T47D (cell line): Measurements from ENCODE around the gene TBC1D24.

Source experiments
- DNase-seq, 2 experiments: peaks; one replicate each; pipeline versions ENCODE4 v3.0.0 to v3.0.0-alpha.2; 2011 to 2012; ENCODE audit warnings: low read depth in 1 of 2, low spot score in 1 of 2
- JUND ChIP-seq: IDR thresholded peaks from 2 replicates; pipeline ENCODE4 v1.6.1; 2012; ENCODE audit warnings: low read depth
- in situ Hi-C: cut with HindIII; loops from 2 replicates; pipeline ENCODE4 v1.10.0; 2016; ENCODE audit warnings: low sequenced_read_pairs, low pct_unique_long_range_greater_than_20kb

TBC1D24 gene

DNA sequence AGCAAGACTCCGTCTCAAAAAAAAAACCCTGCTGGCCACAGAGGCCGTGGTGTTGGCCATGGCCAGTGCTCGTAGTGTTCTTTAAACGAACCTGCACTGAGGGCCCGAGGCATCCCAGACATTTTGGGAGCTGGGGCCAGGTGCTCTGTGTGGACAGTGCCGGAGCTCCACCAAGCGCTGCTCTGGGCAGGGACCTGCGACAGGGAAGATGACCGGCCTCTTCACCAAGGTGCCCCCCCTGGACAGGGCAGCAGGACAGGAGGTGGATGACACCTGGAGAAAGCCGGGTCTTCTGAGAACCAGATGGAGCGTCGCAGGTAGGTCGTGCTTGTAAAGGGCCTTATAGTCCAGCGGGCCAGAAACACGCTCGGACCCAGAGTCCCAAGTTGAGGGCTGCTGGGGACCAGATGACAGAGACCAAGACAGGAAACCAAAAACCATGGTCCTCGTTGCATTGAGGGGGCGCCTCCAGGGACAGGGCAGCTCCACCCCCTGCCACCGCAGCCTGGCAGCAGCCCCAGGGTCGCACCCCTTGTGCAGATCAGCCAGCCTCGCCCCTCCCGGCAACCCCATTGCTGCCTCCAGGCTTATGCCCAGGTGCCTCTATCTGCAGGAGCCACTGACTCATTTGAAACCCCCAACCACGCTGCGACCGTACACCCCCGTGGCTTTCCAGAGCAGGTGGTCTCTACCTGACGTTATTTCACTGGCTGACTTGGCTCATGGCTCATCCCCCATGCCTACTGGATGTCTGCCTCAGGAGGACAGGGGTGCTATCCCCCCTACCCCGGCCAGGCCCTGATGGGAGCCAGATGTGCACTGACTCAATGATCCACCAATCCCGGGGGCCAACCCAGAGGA is 8.0 kb upstream of the TBC1D24 start:
- no peak for DNase-seq
- in situ Hi-C loops: no loop called here
- no peak for TF ChIP-seq JUND

DNA sequence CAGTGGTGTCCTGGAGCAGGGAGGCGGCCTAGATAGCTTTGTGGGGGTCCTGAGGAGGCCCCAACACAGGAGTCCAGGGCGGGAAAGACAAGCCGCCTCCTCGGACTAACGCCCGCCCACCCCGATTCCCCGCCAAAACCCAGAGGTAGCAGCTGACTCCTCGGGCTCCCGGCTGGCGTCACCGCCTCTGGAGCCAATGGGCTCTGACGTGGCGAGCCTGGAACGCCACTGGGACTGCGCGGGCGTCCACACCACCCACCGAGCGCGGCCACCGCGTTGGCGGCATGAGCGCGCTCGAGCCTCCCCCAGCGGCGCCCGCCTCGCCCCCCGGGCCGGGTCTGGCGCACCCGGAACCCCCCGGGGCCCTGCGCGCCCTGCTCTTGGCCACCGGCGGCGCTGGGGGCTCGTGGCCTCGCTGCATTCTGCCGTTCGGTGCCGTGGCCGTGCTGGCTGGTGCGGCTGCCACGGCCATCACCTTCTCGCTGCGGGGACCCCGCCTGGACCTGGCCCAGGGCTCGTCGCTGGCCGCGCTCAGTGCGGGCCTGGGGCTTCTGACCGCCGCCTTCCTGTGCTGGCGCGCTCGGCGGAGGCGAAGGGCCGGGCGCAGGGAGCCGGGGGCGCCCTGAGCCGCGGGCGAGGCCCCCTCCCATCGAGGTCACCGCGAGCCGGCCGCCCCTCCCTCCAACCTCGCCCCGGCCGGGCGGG is 7.2 kb upstream of the TBC1D24 start:
- DNase-seq: peak; percentile 67 to 79
- TF ChIP-seq JUND: no peak
- in situ Hi-C loops: no loop called here

DNA sequence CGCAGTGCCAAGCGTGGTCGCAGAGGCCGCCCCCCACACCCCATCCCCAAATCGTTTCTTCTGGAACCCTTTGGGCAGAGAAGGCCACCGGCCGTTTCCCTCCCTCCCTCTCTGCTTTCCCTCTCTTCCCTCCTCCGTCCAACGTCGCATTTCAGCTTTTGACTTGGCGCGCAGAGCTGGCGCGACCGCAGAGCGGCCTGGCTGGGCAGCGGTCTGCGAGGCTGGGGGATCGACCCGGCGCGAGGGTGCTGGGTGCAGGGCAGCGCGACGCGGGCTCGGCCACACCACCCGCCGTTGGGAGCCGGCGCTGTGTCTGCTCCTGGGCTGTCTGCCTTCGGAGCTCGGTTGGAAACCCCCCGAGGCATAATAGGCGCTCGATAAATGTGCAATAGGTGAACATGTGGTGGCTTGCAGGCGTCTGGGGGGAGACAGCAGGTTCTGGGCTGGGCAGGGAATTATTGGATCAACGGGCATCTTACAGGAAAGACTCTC is 6.6 kb upstream of the TBC1D24 start:
- in situ Hi-C loops: no loop called here
- no peak for TF ChIP-seq JUND
- peak; percentile 38 to 52 for DNase-seq

DNA sequence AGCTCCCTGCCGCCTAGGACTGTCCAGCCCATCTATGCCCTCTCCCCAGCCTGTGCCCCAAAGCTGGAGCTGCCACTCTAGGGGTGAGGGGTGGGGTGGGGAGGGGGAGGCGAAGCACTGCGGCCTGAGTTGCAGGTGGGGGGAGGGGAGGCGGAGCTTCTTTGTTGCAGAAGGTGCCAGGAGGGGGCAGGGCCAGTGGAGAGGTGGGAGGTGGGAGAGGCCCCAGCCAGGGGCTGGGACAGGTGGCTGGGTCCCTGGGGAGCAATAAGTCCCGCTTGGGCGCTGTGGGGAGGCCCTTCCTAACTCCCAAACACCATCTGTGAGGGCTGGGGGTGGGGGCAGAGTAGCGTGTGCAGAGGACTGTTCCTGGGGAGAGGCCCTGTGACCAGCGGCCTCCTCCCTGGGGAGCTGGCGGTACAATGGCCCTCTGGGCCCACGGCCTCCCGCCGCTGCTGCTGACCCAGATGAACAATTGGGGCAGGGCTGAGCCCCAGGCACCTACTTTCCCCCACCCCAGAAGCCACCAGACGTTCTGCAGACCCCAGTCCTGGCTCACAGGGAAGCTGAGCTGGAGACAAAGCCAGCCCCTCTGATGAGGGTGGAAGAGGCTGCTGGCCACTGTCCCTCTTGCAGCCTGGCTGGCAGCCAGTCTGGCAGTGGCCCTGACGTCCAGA is 6.1 kb upstream of the TBC1D24 start:
- in situ Hi-C loops: no loop called here
- DNase-seq: no peak
- TF ChIP-seq JUND: no peak

DNA sequence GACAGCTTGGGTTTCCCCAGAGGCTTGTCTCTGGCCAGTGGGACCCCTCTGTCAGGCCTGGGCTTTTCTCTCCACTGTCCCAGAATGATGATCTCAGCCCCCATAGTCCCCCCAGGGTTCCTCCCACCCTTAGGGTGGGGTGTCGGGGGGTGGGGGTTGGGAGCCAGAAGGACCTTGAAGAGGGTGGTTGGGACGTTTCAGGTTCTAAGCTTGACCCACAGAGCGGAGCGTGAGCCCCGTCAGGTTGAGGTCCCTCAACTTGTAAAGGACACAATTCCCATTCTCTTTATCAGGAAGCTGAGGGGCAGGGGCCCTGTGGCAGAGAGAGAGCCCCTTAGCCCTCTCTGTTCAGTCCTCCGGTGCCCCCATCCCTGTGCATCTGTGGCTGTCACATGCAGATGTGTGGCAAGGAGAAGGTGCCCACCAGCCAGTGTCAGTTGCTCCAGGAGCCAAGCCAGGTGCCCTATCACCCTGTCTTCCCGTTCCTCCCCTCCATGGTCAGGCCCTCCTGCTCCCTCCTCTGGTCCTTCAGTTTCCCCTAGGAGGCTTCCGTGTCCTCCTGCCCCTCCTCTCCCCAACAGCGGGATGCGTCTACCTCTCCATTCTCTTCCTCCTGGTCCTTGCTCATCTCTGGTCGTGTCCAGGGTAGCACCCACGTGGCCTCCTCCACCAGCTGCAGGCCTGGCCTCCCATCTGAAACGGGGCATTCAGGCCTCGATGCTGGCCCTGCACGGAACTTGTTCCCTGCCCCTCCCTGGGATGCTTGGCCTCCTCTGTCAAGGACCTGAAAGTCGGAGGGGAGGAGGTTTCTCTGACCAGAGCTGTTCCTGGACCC is 5.3 kb upstream of the TBC1D24 start:
- no peak for DNase-seq
- in situ Hi-C loops: no loop called here
- no peak for TF ChIP-seq JUND

DNA sequence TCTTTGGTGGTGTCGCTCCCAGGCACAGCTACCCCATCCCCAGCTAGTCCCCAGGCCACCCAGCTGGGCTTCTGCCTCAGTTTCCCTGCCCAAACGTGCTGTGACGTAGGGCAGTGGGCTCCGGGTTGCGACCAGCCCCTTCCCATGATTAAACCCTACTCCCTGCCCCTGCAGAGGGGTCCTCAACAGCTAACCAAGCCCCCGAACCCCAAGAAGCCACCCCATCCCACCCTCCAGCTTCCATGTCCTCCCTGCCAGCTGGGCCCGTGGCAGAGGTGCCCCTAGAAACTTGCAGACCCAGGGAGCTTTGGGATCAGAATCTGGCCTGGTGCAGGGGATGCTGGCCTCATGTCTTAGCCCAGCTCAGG is 4.7 kb upstream of the TBC1D24 start:
- TF ChIP-seq JUND: no peak
- no peak for DNase-seq
- in situ Hi-C loops: no loop called here

DNA sequence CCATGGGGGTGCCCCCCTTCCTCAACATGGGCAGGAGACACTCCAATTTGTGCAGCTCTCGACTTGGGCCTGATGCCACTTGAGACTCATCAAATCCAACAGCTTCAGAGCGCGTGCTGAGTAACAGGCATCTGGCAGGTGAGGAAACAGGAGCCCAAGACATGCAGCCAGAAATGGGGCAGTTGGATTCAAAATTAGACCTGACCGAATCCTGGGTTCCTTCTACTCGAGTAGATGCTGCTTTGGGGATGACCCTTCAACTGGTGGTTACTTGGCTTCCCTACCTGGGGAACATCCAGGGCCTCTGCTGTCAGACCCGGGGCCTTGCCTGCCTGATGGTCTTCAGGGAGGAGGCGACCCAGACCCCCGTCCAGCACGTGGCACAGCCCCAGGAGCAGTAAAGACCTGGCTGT is 4.3 kb upstream of the TBC1D24 start:
- in situ Hi-C loops: no loop called here
- no peak for TF ChIP-seq JUND

DNA sequence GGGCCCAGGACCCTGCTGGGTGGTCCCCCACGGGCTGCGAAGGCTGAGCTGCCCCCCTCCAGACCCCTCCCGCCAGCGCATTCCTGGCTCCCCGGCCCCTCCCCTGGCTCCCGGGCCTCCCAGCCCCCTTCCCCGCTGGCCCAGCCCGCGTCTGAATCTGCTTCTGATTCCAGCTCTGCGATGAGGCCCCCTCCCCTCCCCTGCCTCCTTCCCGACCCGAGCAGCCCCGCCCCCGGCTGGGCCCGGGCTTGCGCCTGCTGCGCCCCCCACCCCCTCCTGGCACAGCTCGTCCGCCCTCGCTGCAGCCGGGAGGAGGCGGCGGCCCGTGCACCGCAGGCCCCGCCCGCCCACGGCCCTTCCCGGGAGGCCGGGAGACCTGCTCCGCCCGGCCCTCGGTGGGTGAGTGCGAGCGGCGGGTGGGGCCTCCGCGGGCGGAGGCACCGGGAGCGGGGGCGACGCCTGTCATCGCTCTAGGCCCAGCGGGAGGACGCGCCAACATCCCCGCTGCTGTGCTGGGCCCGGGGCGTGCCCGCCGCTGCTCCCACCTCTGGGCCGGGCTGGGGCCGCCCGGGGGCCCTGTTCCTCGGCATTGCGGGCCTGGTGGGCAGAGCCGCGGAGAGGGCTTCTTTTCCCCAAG is 3.8 kb upstream of the TBC1D24 start, which contains the start of gene NTN3:
Gene NTN3 (plus strand): TSS at position 282 of the 637 bp plus-strand sequence. CDS start 405 bp downstream, outside the sequence.
- in situ Hi-C loops: no loop called here
- DNase-seq: no peak
- TF ChIP-seq JUND: no peak

More for the DNA sequence above, 4.3 kb upstream of the TBC1D24 start:
- peak in 1 of 2 experiments; percentile 37 for DNase-seq

DNA sequence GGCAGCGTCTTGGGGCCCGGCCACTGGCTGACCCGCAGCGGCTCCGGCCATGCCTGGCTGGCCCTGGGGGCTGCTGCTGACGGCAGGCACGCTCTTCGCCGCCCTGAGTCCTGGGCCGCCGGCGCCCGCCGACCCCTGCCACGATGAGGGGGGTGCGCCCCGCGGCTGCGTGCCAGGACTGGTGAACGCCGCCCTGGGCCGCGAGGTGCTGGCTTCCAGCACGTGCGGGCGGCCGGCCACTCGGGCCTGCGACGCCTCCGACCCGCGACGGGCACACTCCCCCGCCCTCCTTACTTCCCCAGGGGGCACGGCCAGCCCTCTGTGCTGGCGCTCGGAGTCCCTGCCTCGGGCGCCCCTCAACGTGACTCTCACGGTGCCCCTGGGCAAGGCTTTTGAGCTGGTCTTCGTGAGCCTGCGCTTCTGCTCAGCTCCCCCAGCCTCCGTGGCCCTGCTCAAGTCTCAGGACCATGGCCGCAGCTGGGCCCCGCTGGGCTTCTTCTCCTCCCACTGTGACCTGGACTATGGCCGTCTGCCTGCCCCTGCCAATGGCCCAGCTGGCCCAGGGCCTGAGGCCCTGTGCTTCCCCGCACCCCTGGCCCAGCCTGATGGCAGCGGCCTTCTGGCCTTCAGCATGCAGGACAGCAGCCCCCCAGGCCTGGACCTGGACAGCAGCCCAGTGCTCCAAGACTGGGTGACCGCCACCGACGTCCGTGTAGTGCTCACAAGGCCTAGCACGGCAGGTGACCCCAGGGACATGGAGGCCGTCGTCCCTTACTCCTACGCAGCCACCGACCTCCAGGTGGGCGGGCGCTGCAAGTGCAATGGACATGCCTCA is 3.1 kb upstream of the TBC1D24 start:
- TF ChIP-seq JUND: no peak
- in situ Hi-C loops: no loop called here

DNA sequence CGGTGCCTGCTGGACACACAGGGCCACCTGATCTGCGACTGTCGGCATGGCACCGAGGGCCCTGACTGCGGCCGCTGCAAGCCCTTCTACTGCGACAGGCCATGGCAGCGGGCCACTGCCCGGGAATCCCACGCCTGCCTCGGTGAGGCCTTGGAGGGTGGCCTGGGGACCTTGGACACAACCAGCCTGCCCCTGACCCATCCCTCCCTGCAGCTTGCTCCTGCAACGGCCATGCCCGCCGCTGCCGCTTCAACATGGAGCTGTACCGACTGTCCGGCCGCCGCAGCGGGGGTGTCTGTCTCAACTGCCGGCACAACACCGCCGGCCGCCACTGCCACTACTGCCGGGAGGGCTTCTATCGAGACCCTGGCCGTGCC is 2.5 kb upstream of the TBC1D24 start:
- no peak for TF ChIP-seq JUND
- no peak for DNase-seq
- in situ Hi-C loops: no loop called here

More for the DNA sequence above, 3.1 kb upstream of the TBC1D24 start:
- no peak for DNase-seq
